ENCODE data around the gene FAM83G.
"Not testable (repeated sequence)": the region's sequence is repeated elsewhere in the genome, so short reads cannot be mapped to it uniquely, and the experiment has no call there.

Gene FAM83G

GRCh38 chr17:19023209-19023999 is 18.8 kb upstream of the FAM83G start:
- no peak for DNase-seq (ENCODE audit: low spot score)

- no peak for DNase-seq (ENCODE audit: low spot score)
Measured at GRCh38 chr17:19022747-19023146, 18.2 kb upstream of the FAM83G start.

GRCh38 chr17:19022128-19022527 is 17.6 kb upstream of the FAM83G start:
- DNase-seq (ENCODE audit: low spot score): no peak

GRCh38 chr17:19021622-19022083 is 17.1 kb upstream of the FAM83G start:
- no peak for DNase-seq (ENCODE audit: low spot score)

GRCh38 chr17:19021011-19021621 is 16.6 kb upstream of the FAM83G start:
- DNase-seq (ENCODE audit: low spot score): not testable (repeated sequence)

- no peak for DNase-seq (ENCODE audit: low spot score)
Measured at GRCh38 chr17:19020016-19020415, 15.5 kb upstream of the FAM83G start.

GRCh38 chr17:19019041-19019941 is 14.7 kb upstream of the FAM83G start:
- no peak for DNase-seq (ENCODE audit: low spot score)

GRCh38 chr17:19018600-19018950 is 14.0 kb upstream of the FAM83G start:
- no peak for DNase-seq (ENCODE audit: low spot score)

GRCh38 chr17:19017804-19018599 is 13.4 kb upstream of the FAM83G start:
- DNase-seq (ENCODE audit: low spot score): no peak

- no peak for DNase-seq (ENCODE audit: low spot score)
Measured at GRCh38 chr17:19017401-19017800, 12.8 kb upstream of the FAM83G start.

- DNase-seq (ENCODE audit: low spot score): no peak
Measured at GRCh38 chr17:19016881-19017280, 12.3 kb upstream of the FAM83G start.

GRCh38 chr17:19016297-19016696 is 11.7 kb upstream of the FAM83G start:
- DNase-seq (ENCODE audit: low spot score): no peak

- no peak for DNase-seq (ENCODE audit: low spot score)
Measured at GRCh38 chr17:19015428-19015827, 10.9 kb upstream of the FAM83G start.

- no peak for DNase-seq (ENCODE audit: low spot score)
Measured at GRCh38 chr17:19014628-19015215, 10.2 kb upstream of the FAM83G start.

- DNase-seq (ENCODE audit: low spot score): no peak
Measured at GRCh38 chr17:19013806-19014627, 9.5 kb upstream of the FAM83G start.

GRCh38 chr17:19013226-19013625 is 8.7 kb upstream of the FAM83G start:
- DNase-seq (ENCODE audit: low spot score): no peak

- no peak for DNase-seq (ENCODE audit: low spot score)
Measured at GRCh38 chr17:19012171-19013080, 7.9 kb upstream of the FAM83G start.

- no peak for DNase-seq (ENCODE audit: low spot score)
Measured at GRCh38 chr17:19011581-19011980, 7.0 kb upstream of the FAM83G start.

- DNase-seq (ENCODE audit: low spot score): peak; percentile 29
Measured at GRCh38 chr17:19010729-19011505, 6.4 kb upstream of the FAM83G start.
